Measurements from ENCODE around the gene PGGHG.

DNA sequence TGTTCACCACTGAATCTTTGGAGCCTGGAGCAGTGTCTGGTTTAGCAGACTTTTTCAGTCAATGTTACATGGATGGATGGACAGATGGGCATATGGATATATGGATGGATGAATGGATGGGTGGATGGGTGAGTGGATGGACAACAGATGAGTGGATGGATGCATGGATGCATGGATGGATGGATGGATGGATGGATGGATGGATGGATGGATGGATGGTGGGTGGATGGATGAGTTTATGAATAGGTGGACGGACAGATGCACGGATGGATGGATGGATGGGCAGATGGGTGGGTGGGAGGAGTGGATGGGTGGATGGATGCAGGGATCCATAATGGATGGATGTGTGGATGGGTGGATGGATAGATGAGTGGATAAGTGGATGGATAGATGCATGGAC lies 33.1 kb upstream of the PGGHG start:
- TF ChIP-seq, protein P1, sequence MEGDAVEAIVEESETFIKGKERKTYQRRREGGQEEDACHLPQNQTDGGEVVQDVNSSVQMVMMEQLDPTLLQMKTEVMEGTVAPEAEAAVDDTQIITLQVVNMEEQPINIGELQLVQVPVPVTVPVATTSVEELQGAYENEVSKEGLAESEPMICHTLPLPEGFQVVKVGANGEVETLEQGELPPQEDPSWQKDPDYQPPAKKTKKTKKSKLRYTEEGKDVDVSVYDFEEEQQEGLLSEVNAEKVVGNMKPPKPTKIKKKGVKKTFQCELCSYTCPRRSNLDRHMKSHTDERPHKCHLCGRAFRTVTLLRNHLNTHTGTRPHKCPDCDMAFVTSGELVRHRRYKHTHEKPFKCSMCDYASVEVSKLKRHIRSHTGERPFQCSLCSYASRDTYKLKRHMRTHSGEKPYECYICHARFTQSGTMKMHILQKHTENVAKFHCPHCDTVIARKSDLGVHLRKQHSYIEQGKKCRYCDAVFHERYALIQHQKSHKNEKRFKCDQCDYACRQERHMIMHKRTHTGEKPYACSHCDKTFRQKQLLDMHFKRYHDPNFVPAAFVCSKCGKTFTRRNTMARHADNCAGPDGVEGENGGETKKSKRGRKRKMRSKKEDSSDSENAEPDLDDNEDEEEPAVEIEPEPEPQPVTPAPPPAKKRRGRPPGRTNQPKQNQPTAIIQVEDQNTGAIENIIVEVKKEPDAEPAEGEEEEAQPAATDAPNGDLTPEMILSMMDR (IDR thresholded peaks at IDR 0.05; ENCODE audit: low read length) = no peak
- TF ChIP-seq EZH2 (IDR thresholded peaks at IDR 0.05; ENCODE audit: borderline replicate concordance, low read length) = no peak
